Mammary epithelial cell (primary cell): ENCODE measurements around the gene MEF2C.

Experiments used
- EZH2 ChIP-seq: IDR thresholded peaks from 2 replicates; pipeline ENCODE4 v1.6.1; 2012; ENCODE audit warnings: low read length, inconsistent platforms, borderline replicate concordance
- TF ChIP-seq, protein P1 (sequence below), 2 donors: IDR thresholded peaks in 1 of 2; conservative IDR thresholded peaks in 1 of 2; 2 replicates each; pipeline ENCODE4 v1.5.1; 2011 to 2012; ENCODE audit warnings: inconsistent platforms in 2 of 2, low read length in 2 of 2, mild to moderate bottlenecking in 2 of 2, control low read depth in 1 of 2, low read depth in 1 of 2; ENCODE audit not compliant: insufficient read depth in 1 of 2; ENCODE audit errors: extremely low read depth in 1 of 2

DNA sequence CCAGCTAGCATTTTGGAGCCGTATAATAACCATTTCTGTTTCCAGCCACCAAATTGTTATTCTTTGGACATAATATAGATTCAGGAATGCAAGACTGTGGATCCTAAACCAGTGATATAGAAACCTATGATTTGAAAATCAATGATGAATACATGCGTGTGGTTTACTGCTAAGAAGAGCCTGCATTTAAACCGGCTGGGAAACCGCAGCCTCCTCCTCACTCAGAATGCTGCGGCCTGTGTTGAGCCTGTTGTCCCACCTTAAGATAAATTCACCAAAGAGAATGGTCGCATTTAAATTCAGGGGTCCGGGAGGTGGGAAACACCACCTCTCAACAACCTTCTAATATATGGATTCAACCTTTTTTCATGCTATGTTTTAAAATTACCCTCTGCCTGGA is 148.0 kb downstream of the MEF2C start:
- TF ChIP-seq, protein P1, sequence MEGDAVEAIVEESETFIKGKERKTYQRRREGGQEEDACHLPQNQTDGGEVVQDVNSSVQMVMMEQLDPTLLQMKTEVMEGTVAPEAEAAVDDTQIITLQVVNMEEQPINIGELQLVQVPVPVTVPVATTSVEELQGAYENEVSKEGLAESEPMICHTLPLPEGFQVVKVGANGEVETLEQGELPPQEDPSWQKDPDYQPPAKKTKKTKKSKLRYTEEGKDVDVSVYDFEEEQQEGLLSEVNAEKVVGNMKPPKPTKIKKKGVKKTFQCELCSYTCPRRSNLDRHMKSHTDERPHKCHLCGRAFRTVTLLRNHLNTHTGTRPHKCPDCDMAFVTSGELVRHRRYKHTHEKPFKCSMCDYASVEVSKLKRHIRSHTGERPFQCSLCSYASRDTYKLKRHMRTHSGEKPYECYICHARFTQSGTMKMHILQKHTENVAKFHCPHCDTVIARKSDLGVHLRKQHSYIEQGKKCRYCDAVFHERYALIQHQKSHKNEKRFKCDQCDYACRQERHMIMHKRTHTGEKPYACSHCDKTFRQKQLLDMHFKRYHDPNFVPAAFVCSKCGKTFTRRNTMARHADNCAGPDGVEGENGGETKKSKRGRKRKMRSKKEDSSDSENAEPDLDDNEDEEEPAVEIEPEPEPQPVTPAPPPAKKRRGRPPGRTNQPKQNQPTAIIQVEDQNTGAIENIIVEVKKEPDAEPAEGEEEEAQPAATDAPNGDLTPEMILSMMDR (conservative IDR thresholded peaks at IDR 0.05 in 1 of 2, IDR thresholded peaks at IDR 0.05 in 1 of 2; ENCODE audit: extremely low read depth in 1 of 2, insufficient read depth in 1 of 2, low read depth in 1 of 2, low read length in 2 of 2) = no peak
- no peak for TF ChIP-seq EZH2
